OCI-LY3 (cell line): ENCODE data around the gene HIVEP3.

Source experiments
- EZH2phosphoT487 ChIP-seq: fragments of 200-600 bp; shearing (Covaris generic); IDR thresholded peaks from 2 replicates; pipeline ENCODE4 v1.6.1; 2018; ENCODE audit warnings: antibody characterized with exemption, mixed run types, low read depth
- TF ChIP-seq, protein P1 (sequence below): fragments of 200-600, 300-600 bp; sonication (generic); IDR thresholded peaks from 2 replicates; pipeline ENCODE4 v1.5.1; 2014; ENCODE audit warnings: antibody characterized with exemption, low read length, low read depth

DNA sequence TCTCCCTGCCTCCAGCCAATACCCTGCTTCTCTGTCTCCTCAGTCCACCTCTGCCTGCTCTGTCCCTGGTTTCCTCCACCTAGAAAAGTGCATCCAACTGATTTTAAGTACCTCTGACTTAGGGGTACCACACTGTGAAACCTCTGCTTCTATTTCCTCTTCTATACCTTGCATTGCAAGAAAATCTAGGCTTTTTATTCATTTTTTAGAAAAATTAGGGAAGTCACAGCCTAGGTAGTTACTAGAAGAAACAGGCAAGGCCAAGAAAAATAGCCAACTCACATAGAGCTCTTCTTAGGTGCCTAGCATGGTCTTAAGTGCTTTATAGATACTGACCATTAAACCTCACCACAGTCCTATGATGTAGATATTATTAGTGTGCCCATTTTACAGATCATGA, 39.1 kb downstream of the HIVEP3 start:
- TF ChIP-seq, protein P1, sequence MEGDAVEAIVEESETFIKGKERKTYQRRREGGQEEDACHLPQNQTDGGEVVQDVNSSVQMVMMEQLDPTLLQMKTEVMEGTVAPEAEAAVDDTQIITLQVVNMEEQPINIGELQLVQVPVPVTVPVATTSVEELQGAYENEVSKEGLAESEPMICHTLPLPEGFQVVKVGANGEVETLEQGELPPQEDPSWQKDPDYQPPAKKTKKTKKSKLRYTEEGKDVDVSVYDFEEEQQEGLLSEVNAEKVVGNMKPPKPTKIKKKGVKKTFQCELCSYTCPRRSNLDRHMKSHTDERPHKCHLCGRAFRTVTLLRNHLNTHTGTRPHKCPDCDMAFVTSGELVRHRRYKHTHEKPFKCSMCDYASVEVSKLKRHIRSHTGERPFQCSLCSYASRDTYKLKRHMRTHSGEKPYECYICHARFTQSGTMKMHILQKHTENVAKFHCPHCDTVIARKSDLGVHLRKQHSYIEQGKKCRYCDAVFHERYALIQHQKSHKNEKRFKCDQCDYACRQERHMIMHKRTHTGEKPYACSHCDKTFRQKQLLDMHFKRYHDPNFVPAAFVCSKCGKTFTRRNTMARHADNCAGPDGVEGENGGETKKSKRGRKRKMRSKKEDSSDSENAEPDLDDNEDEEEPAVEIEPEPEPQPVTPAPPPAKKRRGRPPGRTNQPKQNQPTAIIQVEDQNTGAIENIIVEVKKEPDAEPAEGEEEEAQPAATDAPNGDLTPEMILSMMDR = no peak
- TF ChIP-seq EZH2phosphoT487 = no peak
